Tibial nerve (tissue), 4 donors: ENCODE measurements around the gene FBXO38. TPM values are rescaled to one million over a fixed set of nuclear protein-coding genes. Genes with fewer than 3 reads are reported as not detected.

Experiments
- DNase-seq, 2 donors: peaks; one replicate each; pipeline ENCODE4 v3.0.0-alpha.2; 2019; ENCODE audit warnings: low spot score in 2 of 2
- H3K27ac ChIP-seq, 4 donors: fragments of 200-600 bp; sonication (generic) in 3 of 4; one replicate each; pipeline ENCODE4 v1.5.1; 2017 to 2019; ENCODE audit warnings: mild to moderate bottlenecking in 1 of 4
- H3K27me3 ChIP-seq, 2 donors: fragments of 200-600 bp; sonication (generic) in 1 of 2; one replicate each; pipeline versions ENCODE4 v1.5.1 to v1.6.0; 2017 to 2019
- H3K36me3 ChIP-seq, 3 donors: fragments of 200-600 bp; sonication (generic); one replicate each; pipeline ENCODE4 v1.5.1; 2018 to 2019
- H3K4me1 ChIP-seq, 4 donors: fragments of 200-600 bp; sonication (generic) in 3 of 4; one replicate each; pipeline ENCODE4 v1.5.1; 2017 to 2019
- H3K4me3 ChIP-seq, 4 donors: fragments of 200-600 bp; sonication (generic) in 3 of 4; one replicate each; pipeline ENCODE4 v1.5.1; 2017 to 2019; ENCODE audit warnings: mild to moderate bottlenecking in 1 of 4, moderate library complexity in 1 of 4
- H3K9me3 ChIP-seq, 4 donors: fragments of 200-600 bp; sonication (generic) in 3 of 4; one replicate each; pipeline ENCODE4 v1.5.1; 2017 to 2019
- CTCF ChIP-seq, 5 experiments: fragments of 200-600 bp in 3 of 5; fragments of 450-650 bp in 2 of 5; sonication (generic) in 3 of 5; IDR thresholded peaks; one replicate each; pipeline ENCODE4 v1.5.1; 2016 to 2019; ENCODE audit warnings: antibody characterized with exemption in 5 of 5, mild to moderate bottlenecking in 3 of 5, moderate library complexity in 2 of 5
- EP300 ChIP-seq, 2 donors: sonication (generic); formaldehyde crosslinking; IDR thresholded peaks; one replicate each; pipeline ENCODE4 v1.6.1; 2017; ENCODE audit warnings: antibody characterized with exemption in 2 of 2, mild to moderate bottlenecking in 1 of 2
- POLR2A ChIP-seq, 2 donors: fragments of 450-650 bp; IDR thresholded peaks; one replicate each; pipeline ENCODE4 v1.6.1; 2017; ENCODE audit warnings: antibody characterized with exemption in 2 of 2, mild to moderate bottlenecking in 2 of 2, moderate library complexity in 2 of 2
- WGBS, 2 donors: methylation state at CpG; one replicate each; pipeline ENCODE4 v1.1.5; 2018; 5-methylcytosine and 5-hydroxymethylcytosine counted together
- total RNA-seq, 4 donors: library from RNA; depleted of rRNA; stranded (reverse); fragments of >200 nt; gene quantifications; one replicate each; pipeline ENCODE4 v1.1.0, GENCODE V29; 2016

FBXO38 gene
- total RNA-seq, 4 donors from 2014 or later: 55.0 to 60.7 (median 56.4) TPM

DNA sequence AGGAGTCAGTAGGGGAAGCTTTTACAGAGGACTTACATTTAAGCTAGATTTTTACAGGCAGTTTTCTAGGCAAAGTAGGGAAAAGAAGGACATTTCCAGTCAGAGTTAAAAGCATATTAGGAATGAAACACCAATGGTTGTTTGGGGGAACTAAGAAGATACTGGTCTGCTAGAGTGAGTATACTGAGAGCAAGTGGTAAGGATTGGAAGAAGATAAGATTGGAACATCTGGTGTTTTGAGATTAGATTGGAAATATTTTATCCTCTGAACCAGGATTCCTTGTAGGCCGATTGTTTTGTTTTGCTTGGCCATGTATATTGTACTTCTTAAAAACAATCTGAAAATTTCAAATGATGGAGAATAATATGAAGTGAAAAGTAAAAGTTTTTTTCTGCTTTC is 7.7 kb downstream of the FBXO38 start:
- no peak for DNase-seq
- TF ChIP-seq CTCF (IDR thresholded peaks at IDR 0.05): no peak
- TF ChIP-seq POLR2A (IDR thresholded peaks at IDR 0.05): no peak
- no peak for TF ChIP-seq EP300 (IDR thresholded peaks at IDR 0.05)
- 39 to 47% methylated on average over 1 of the region's 1 CpG for WGBS, 2 donors
- H3K4me1 ChIP-seq: peaks cover 0 to 84% (median 9%) of the 10 kb centered on the region in 4 donors
- no peaks in the 10 kb centered on the region for H3K27me3 ChIP-seq
- H3K27ac ChIP-seq: no peak overlapping the region
- no peaks in the 10 kb centered on the region for H3K9me3 ChIP-seq
- no peak overlapping the region for H3K4me3 ChIP-seq
- peaks cover 0 to 22% (median 0%) of the 10 kb centered on the region in 3 donors for H3K36me3 ChIP-seq

- Histone ChIP-seq H3K9me3 (no peaks in the 10 kb centered on the region), H3K36me3 (peaks cover 0 to 30% (median 0%) of the 10 kb centered on the region in 3 donors), H3K4me1 (peaks cover 0 to 73% (median 9%) of the 10 kb centered on the region in 4 donors), H3K4me3 (no peak overlapping the region), H3K27ac (no peak overlapping the region), H3K27me3 (no peaks in the 10 kb centered on the region)
- TF ChIP-seq CTCF (IDR thresholded peaks at IDR 0.05): no peak
- TF ChIP-seq POLR2A (IDR thresholded peaks at IDR 0.05): no peak
- no peak for TF ChIP-seq EP300 (IDR thresholded peaks at IDR 0.05)
- DNase-seq: no peak
- 56% methylated on average over 3 of the region's 3 CpGs for WGBS, 2 donors
Measured at GRCh38 chr5:148393390-148393741, 9.6 kb downstream of the FBXO38 start.

- peaks cover 0 to 38% (median 0%) of the 10 kb centered on the region in 3 donors for H3K36me3 ChIP-seq
- no peak overlapping the region for H3K4me3 ChIP-seq
- H3K27me3 ChIP-seq: no peaks in the 10 kb centered on the region
- peaks cover 0 to 62% (median 9%) of the 10 kb centered on the region in 4 donors for H3K4me1 ChIP-seq
- TF ChIP-seq POLR2A (IDR thresholded peaks at IDR 0.05) (no peak), EP300 (IDR thresholded peaks at IDR 0.05) (no peak), CTCF (IDR thresholded peaks at IDR 0.05) (no peak)
- WGBS, 2 donors: 48 to 54% methylated on average over 3 of the region's 3 CpGs
- H3K27ac ChIP-seq: no peak overlapping the region
- no peaks in the 10 kb centered on the region for H3K9me3 ChIP-seq
- DNase-seq: no peak
Measured at GRCh38 chr5:148394587-148395019, 10.8 kb downstream of the FBXO38 start.

GRCh38 chr5:148395031-148395430 is 11.3 kb downstream of the FBXO38 start:
- Histone ChIP-seq H3K9me3 (no peaks in the 10 kb centered on the region), H3K27me3 (no peaks in the 10 kb centered on the region), H3K4me3 (no peak overlapping the region), H3K36me3 (peaks cover 0 to 40% (median 0%) of the 10 kb centered on the region in 3 donors), H3K4me1 (peaks cover 0 to 62% (median 9%) of the 10 kb centered on the region in 4 donors), H3K27ac (no peak overlapping the region)
- DNase-seq: no peak
- TF ChIP-seq EP300 (IDR thresholded peaks at IDR 0.05): no peak
- no peak for TF ChIP-seq CTCF (IDR thresholded peaks at IDR 0.05)
- no peak for TF ChIP-seq POLR2A (IDR thresholded peaks at IDR 0.05)
- 75 to 80% methylated on average over 2 of the region's 2 CpGs for WGBS, 2 donors

DNA sequence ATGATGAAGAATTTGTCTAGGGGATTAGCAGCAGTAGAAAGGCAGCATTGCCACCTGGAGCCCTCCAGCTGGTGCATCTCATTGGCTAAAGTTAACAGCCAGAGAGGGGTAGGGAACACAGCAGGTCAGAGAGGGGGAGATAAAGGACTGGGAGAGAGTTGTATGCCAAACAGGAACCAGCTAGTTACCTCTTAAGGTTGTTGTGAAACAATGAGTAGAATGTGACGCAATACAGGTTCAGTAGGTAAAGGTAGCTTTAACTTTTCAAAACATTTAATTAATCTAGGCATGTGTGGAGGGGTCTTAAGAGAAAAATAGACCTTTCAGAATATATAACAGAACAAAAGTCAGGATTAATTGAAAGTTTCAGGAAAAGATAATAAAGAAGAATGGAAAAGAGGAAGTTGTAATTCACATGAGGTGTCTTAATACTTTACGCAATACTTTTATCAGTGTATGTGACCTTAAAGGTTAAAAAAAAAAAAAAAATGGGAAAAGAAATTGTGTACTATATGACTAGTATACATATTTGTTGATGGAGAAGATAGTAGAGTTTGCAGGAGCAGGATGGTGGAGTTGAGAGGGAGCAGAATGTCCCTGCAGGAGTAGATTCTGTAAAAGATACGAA is 14.3 kb downstream of the FBXO38 start:
- Histone ChIP-seq H3K36me3 (peaks cover 0 to 60% (median 0%) of the 10 kb centered on the region in 3 donors), H3K4me1 (peaks cover 0 to 50% (median 0%) of the 10 kb centered on the region in 4 donors), H3K4me3 (no peak overlapping the region), H3K9me3 (no peaks in the 10 kb centered on the region), H3K27me3 (no peaks in the 10 kb centered on the region), H3K27ac (no peak overlapping the region)
- no peak for TF ChIP-seq POLR2A (IDR thresholded peaks at IDR 0.05)
- no peak for TF ChIP-seq CTCF (IDR thresholded peaks at IDR 0.05)
- WGBS, 2 donors: 86 to 91% methylated on average over 3 of the region's 3 CpGs
- DNase-seq: no peak
